SK-N-SH treated with all-trans-retinoic acid at 6 μM for 48 hours (cell line): ENCODE measurements around the gene LRRTM3.

Experiments used
- ATAC-seq: fragments of 200-7000 bp; cut with Tn5 transposase; 3 replicates; pipeline ENCODE4 v1.9.1; 2020; ENCODE audit warnings: mild to moderate bottlenecking, moderate library complexity
- ARNTL ChIP-seq: fragments of 450-650 bp; formaldehyde crosslinking; IDR thresholded peaks from 2 replicates; pipeline ENCODE4 v1.5.0; 2020; ENCODE audit warnings: low read depth, mild to moderate bottlenecking, moderate library complexity, borderline replicate concordance
- BACH2 ChIP-seq: fragments of 250-450 bp; sonication (Bioruptor Pico); IDR thresholded peaks from 2 replicates; pipeline ENCODE4 v1.9.0; 2021; ENCODE audit warnings: mild to moderate bottlenecking, borderline replicate concordance
- CREB5 ChIP-seq: fragments of 250-450 bp; sonication (Bioruptor Pico); IDR thresholded peaks from 2 replicates; pipeline ENCODE4 v1.5.1; 2020; ENCODE audit warnings: low read depth, mild to moderate bottlenecking, moderate library complexity
- CSDC2 ChIP-seq: fragments of 250-450 bp; sonication (Bioruptor Pico); IDR thresholded peaks from 2 replicates; pipeline ENCODE4 v1.5.0; 2020; ENCODE audit warnings: mild to moderate bottlenecking, moderate library complexity
- CSRNP3 ChIP-seq: fragments of 250-450 bp; sonication (Bioruptor Pico); IDR thresholded peaks from 2 replicates; pipeline ENCODE4 v1.5.1; 2021; ENCODE audit warnings: mild to moderate bottlenecking, moderate library complexity
- ESRRG ChIP-seq: fragments of 250-450 bp; sonication (Bioruptor Pico); IDR thresholded peaks from 2 replicates; pipeline ENCODE4 v1.6.1; 2021; ENCODE audit warnings: mild to moderate bottlenecking
- GLIS3 ChIP-seq: fragments of 250-450 bp; sonication (Bioruptor Pico); IDR thresholded peaks from 2 replicates; pipeline ENCODE4 v1.5.0; 2020; ENCODE audit warnings: mild to moderate bottlenecking, moderate library complexity
- ISL1 ChIP-seq: fragments of 250-450 bp; sonication (Bioruptor Pico); IDR thresholded peaks from 2 replicates; pipeline ENCODE4 v2.1.2; 2022; ENCODE audit warnings: mild to moderate bottlenecking, moderate library complexity
- POU6F1 ChIP-seq: fragments of 250-450 bp; sonication (Bioruptor Pico); IDR thresholded peaks from 2 replicates; pipeline ENCODE4 v1.8.0; 2021; ENCODE audit warnings: low read depth, mild to moderate bottlenecking, moderate library complexity, borderline replicate concordance
- PPARA ChIP-seq: fragments of 250-450 bp; sonication (Bioruptor Pico); IDR thresholded peaks from 2 replicates; pipeline ENCODE4 v1.5.0; 2020; ENCODE audit warnings: mild to moderate bottlenecking, borderline replicate concordance
- RARB ChIP-seq: fragments of 250-450 bp; sonication (Bioruptor Pico); IDR thresholded peaks from 2 replicates; pipeline ENCODE4 v1.8.0; 2021; ENCODE audit warnings: mild to moderate bottlenecking, moderate library complexity
- SNAI2 ChIP-seq: fragments of 250-450 bp; sonication (Bioruptor Pico); IDR thresholded peaks from 2 replicates; pipeline ENCODE4 v1.5.0; 2020; ENCODE audit warnings: mild to moderate bottlenecking, moderate library complexity
- TCF4 ChIP-seq: fragments of 250-450 bp; sonication (Bioruptor Pico); IDR thresholded peaks from 2 replicates; pipeline ENCODE4 v1.8.0; 2021; ENCODE audit warnings: mild to moderate bottlenecking, moderate library complexity, borderline replicate concordance
- ZC3H10 ChIP-seq: fragments of 250-450 bp; sonication (Bioruptor Pico); IDR thresholded peaks from 2 replicates; pipeline ENCODE4 v1.5.1; 2021; ENCODE audit warnings: mild to moderate bottlenecking, moderate library complexity
- ZFP3 ChIP-seq: fragments of 250-450 bp; sonication (Bioruptor Pico); IDR thresholded peaks from 2 replicates; pipeline ENCODE4 v1.5.0; 2020; ENCODE audit warnings: mild to moderate bottlenecking, moderate library complexity
- ZNF565 ChIP-seq: fragments of 450-650 bp; formaldehyde crosslinking; conservative IDR thresholded peaks from 2 replicates; pipeline ENCODE4 v1.5.0; 2020; ENCODE audit warnings: low read depth, mild to moderate bottlenecking, moderate library complexity
- ZNF70 ChIP-seq: fragments of 450-650 bp; formaldehyde crosslinking; IDR thresholded peaks from 2 replicates; pipeline ENCODE4 v1.5.0; 2020; ENCODE audit warnings: mild to moderate bottlenecking, moderate library complexity
- ZNF8 ChIP-seq: fragments of 450-650 bp; formaldehyde crosslinking; IDR thresholded peaks from 2 replicates; pipeline ENCODE4 v1.5.0; 2020; ENCODE audit warnings: mild to moderate bottlenecking, moderate library complexity
- TF ChIP-seq, protein P1 (sequence below): fragments of 250-450 bp; sonication (Bioruptor Pico); IDR thresholded peaks from 2 replicates; pipeline ENCODE4 v1.5.0; 2020; ENCODE audit warnings: mild to moderate bottlenecking, moderate library complexity
- TF ChIP-seq, protein P2 (sequence below): fragments of 250-450 bp; sonication (Bioruptor Pico); IDR thresholded peaks from 2 replicates; pipeline ENCODE4 v1.8.0; 2020; ENCODE audit warnings: mild to moderate bottlenecking, moderate library complexity, borderline replicate concordance

LRRTM3 gene

DNA sequence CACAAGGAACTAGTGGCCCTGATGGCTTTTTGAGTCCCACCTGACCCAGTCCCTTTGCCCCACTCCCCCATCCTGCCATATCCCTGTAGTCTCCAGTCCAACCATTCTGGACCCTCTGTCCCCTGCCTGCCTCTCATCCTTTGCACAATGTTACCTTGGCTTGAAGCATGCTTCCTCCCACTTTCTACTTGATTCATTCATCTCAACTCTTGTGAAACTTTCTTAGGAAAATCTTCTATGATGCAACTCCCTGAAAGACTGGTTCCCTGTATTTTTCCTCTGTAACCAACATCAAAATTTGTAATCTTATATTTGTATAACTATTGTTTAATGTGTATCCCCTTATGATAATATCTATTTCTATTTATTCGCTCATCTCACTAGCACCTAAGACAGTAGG, 151.5 kb downstream of the LRRTM3 start (continued):
- no peak for TF ChIP-seq CSDC2 (CRISPR knock-in tag)
- no peak for TF ChIP-seq ISL1 (CRISPR knock-in tag)
- TF ChIP-seq, all 23 proteins: peak for 0

DNA sequence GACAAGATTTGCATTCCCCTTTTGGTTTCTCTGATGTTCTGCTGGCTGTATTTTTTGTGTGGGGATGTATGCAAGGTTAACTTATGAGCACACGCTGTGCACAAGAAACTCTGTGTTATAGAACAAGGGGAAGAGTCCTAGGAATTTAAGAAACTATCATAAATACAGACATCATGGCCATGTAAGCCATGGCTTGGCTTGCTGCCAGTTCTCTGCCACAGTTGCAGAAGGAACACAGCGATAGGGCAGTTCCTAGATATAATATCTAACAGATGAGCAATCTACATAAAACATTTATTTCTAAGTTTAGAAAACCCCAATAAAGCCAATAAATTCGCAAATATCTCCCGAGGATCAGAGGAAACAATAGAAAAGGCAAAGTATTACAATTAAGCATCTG, 153.3 kb downstream of the LRRTM3 start:
- TF ChIP-seq TCF4 (CRISPR knock-in tag) (no peak), SNAI2 (CRISPR knock-in tag) (no peak), CSRNP3 (CRISPR knock-in tag) (no peak), BACH2 (CRISPR knock-in tag) (no peak), ZNF565 (no peak), ESRRG (CRISPR knock-in tag) (no peak), CREB5 (no peak), ZNF70 (CRISPR knock-in tag) (no peak), RARB (CRISPR knock-in tag) (no peak), ZC3H10 (CRISPR knock-in tag) (no peak), PPARA (no peak), ZFP3 (no peak), GLIS3 (CRISPR knock-in tag) (no peak), POU6F1 (no peak), ARNTL (no peak)
- TF ChIP-seq, protein P1, sequence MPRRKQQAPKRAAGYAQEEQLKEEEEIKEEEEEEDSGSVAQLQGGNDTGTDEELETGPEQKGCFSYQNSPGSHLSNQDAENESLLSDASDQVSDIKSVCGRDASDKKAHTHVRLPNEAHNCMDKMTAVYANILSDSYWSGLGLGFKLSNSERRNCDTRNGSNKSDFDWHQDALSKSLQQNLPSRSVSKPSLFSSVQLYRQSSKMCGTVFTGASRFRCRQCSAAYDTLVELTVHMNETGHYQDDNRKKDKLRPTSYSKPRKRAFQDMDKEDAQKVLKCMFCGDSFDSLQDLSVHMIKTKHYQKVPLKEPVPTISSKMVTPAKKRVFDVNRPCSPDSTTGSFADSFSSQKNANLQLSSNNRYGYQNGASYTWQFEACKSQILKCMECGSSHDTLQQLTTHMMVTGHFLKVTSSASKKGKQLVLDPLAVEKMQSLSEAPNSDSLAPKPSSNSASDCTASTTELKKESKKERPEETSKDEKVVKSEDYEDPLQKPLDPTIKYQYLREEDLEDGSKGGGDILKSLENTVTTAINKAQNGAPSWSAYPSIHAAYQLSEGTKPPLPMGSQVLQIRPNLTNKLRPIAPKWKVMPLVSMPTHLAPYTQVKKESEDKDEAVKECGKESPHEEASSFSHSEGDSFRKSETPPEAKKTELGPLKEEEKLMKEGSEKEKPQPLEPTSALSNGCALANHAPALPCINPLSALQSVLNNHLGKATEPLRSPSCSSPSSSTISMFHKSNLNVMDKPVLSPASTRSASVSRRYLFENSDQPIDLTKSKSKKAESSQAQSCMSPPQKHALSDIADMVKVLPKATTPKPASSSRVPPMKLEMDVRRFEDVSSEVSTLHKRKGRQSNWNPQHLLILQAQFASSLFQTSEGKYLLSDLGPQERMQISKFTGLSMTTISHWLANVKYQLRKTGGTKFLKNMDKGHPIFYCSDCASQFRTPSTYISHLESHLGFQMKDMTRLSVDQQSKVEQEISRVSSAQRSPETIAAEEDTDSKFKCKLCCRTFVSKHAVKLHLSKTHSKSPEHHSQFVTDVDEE (CRISPR knock-in tag) = no peak
- TF ChIP-seq, protein P2, sequence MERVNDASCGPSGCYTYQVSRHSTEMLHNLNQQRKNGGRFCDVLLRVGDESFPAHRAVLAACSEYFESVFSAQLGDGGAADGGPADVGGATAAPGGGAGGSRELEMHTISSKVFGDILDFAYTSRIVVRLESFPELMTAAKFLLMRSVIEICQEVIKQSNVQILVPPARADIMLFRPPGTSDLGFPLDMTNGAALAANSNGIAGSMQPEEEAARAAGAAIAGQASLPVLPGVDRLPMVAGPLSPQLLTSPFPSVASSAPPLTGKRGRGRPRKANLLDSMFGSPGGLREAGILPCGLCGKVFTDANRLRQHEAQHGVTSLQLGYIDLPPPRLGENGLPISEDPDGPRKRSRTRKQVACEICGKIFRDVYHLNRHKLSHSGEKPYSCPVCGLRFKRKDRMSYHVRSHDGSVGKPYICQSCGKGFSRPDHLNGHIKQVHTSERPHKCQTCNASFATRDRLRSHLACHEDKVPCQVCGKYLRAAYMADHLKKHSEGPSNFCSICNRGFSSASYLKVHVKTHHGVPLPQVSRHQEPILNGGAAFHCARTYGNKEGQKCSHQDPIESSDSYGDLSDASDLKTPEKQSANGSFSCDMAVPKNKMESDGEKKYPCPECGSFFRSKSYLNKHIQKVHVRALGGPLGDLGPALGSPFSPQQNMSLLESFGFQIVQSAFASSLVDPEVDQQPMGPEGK (CRISPR knock-in tag) = no peak
- TF ChIP-seq, all 23 proteins: peak for 0
- ATAC-seq = no peak

DNA sequence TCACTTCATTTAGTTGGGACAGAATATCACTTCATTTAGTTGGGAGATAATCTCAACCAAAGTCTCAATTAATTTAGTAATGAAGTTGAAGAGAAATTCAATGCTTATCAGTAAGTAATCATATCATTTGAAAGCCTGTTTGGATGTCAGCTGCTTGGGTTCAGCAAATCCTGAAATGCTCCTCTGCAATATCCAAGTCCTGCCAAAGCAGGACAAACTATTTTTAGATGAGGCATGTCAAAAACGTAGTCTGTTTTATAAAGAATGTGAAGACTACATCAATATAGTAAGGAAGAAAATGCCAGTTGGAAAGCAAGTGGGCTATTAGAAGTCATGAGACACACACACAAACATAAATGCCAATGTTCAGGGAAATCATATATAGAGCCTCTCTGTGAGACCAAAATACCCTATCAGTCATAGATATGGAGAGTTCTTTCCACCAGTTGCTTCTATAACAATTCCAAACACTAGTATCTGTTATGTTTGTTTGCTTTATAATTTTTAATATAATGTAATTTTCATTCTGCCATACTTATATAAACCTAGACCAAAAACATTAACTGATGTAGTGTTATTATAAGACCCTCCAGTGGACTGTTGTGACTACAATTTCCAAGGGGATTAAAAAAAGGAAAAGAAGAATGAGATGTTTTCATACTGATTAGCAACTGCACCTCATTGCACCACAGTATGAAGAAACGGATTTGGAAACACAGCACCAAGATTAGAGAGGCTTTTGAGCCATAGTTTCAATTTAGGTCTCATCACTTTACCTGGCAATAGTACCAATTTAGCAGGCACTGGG, 160.7 kb downstream of the LRRTM3 start:
- TF ChIP-seq PPARA (no peak), GLIS3 (CRISPR knock-in tag) (no peak), ESRRG (CRISPR knock-in tag) (no peak), TCF4 (CRISPR knock-in tag) (no peak), ZNF8 (CRISPR knock-in tag) (no peak), BACH2 (CRISPR knock-in tag) (no peak), ZC3H10 (CRISPR knock-in tag) (no peak), CREB5 (no peak), ZNF565 (no peak)
- ATAC-seq = no peak
